ENCODE data around the gene AKT1S1.

Gene AKT1S1

DNA sequence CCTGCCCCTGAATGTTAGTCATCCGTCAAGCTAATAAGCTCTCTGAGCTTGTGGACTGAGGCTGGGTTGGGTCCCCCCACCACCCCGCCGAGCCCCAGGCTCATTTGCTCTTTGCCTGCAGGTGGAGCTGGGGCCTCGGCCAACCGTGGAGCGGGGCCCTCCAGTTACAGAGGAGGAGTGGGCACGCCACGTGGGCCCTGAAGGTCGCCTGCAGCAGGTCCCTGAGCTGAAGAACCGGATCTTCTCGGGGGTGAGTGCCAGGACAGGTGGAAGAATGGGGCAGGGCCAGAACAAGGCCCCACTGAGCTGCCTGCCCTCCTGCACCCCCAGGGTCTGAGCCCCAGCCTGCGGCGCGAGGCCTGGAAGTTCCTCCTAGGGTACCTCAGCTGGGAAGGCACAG lies 5.5 kb upstream of the AKT1S1 start:
- no peak for DNase-seq

DNA sequence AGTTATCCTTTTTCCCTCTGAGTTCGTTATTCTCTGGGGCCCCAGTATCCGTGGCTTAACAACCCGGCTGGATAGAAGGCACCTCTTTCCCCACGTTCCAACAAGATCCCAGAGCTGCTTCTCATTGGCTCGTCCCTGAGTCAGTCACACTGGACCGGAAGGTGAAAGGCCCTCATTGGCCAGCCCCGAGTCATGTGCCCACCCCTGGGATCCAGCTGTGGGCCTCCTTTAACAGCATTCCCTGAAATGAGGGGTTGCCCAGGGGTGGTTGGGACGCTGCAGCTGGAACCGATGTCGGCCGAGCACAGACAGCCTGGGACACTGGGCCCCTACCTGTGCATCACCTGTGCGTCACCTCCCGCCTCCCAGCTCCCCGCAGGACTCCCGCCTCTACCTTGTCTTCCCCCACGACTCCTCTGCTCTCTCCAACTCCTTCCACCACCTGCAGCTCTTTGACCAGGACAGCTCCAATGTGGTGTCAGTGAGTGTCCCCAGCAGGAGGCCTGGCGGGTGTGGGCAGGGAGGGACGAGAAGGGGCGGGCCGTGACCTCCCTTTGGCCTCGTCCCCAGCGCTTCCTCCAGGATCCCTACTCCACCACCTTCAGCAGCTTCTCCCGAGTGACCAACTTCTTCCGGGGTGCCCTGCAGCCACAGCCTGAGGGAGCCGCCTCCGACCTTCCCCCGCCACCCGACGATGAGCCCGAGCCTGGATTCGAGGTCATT lies 4.7 kb upstream of the AKT1S1 start:
- no peak for DNase-seq

GRCh38 chr19:49881186-49881585 lies 4.0 kb upstream of the AKT1S1 start:
- DNase-seq, result no peak

DNA sequence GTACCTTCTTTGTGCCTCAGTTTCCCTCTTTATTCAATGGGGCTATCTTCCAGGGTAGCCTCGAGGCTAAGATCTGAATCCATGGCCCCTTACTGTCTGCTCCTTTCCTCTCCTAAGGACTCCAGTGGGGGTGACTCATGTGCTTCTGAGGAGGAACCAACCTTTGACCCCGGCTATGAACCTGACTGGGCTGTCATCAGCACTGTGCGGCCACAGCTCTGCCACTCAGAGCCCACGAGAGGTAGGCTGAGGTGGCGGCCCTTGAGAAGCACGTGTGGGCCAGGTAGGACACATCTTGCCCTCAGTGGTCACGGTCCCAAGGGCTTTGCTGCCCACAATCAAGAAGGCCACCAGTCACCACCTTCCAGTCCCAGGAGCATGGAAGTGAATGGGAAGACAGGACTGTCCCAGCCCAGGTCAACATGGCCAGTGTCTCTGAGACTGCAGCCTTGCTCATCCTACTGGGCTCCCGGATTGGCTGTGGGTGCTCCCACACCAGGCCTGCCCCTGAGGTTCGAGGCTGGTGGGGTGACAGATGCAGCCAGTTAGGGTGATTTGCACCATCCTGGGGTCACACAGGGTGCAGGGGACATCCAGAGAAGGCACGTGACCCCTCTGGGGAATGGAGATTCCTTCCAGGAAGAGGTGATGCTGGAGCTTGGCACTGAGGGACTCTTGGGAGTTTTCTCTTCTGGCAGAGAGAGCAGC lies 3.2 kb upstream of the AKT1S1 start:
- no peak for DNase-seq

DNA sequence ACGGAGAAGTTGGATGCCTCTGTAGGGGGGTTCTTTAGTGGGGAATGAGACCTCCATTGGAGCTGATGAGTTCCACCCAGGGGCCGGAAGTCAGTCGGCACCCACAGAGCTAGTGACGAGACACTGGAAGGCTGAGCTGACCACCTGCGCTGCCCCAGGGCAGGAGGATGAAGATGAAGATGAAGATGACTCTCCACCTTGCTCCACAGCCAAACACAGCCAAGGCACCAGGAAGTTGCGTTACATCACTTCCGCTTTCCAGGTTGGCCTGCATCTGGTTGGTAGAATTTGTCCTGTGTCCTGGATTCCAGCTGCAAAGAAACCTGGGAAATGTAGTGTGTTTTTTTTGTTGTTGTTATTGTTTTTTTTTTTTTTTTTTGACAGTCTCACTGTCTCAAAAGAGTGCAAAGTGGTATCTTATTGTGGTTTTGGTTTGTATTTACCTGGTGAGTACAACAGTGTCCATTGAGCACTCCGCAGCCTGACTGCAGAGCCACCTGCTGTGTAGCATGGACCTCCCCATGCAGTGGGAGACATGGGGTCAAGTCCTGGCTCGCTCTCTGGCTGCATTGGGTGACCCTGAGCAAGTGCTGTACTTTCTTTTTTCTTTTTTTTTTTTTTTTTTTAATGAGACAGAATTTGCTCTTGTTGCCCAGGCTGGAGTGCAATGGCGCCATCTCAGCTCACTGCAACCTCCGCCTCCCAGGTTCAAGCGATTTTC lies 2.2 kb upstream of the AKT1S1 start:
- no peak for DNase-seq

- no peak for DNase-seq
Measured at GRCh38 chr19:49878744-49879070, 1.6 kb upstream of the AKT1S1 start.

DNA sequence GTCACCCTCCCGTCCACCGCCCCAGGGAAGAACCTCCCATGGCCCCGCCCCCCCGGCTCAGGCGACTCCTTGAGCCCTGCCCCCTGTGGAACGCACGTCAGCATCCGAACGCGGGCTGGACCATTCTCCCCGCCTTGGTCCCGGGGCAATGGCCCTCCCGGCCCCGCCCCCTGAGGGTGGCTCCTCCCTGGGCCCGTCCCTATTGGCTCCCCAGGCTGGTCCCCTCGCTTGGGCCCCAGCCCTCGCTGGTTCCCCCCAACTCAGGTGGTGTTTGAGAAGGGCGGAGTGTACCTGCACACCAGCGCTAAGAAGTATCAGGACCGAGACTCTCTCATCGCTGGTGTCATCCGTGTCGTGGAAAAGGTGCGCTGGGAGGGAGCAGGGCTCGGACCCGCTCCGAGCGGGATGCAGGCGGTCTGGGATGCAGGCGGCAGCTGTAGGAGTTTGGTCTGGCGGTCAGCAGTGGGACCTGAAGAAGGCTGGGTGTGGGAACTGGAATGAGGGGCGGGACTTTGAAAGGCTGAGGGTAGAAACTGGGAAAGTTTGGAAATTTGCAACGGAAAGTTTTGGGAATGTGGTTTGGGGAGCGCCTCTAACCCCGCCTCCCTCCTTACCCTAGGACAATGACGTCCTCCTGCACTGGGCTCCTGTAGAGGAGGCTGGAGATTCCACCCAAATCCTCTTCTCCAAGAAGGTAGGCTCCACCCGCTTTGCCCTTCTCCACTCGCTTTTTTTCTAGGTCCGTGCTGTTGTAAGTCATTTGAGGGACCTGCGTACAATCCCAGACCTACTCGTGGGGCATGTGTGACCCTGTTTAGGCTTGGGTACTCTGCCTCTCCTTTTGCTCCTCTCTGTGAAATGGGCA lies 956 bp upstream of the AKT1S1 start:
- peak in 13 of 14 donors; percentile 92 to 99 (median 97) for DNase-seq

DNA sequence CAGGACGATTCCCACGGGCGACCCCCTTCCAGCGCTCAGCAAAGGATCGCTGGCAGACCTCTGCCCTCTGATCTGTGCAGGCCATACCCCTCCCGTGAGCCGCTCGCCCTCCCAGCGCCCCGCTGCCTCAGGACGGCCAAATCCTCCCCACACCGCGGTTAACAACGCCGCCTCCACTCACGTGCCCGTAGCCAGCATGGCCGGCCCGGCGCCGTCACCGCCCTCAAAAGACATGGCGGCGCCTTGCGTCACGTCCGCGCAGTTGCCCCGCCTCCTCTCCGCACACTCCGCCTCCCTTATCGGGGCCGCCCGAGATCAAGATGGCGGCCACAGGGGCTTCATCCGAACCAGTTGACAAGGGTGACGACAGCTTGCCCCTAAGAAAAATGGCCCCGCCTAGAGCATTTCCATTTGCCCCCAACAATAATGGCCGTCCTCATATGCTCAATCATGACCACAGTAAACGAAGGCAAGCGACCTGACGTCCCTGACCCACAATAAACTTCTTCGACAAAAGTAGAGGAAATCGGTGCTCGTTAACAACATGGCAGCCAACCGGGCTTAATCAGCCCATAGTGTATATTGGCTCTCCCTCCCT lies 634 bp downstream of the AKT1S1 start:
- peak; percentile 93 to 100 (median 98) for DNase-seq

DNA sequence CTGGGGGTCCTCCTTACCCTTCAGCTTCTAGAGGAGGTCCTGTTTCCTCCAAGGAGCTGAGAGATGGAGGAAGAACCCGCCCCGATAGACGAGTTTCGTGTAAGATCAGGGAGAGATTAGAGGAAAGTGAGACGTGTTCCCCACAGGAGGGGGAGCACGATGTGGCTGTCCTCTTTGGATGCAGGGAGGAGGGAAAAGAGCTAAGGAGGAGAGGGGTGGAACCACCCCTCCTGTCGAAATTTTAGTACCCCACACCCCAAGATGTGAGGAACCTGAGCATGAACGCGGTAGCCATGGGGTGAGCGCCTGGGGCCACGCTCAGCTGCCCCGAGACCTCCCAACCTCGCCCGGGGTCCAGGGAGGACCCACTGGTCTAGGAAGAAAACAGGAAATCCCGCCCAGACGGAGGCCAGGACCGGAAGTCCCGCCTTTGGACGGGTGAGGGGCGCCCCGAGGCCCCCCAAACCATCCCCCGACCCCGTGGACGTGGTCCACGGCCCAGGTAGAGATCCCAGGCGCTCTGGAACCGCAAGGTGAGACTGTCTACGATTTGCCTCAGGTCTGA lies 1.2 kb downstream of the AKT1S1 start:
- peak in 12 of 14 donors; percentile 57 to 84 (median 78) for DNase-seq

GRCh38 chr19:49875177-49875576 lies 2.0 kb downstream of the AKT1S1 start:
- no peak for DNase-seq

- DNase-seq, result no peak
Measured at GRCh38 chr19:49874503-49875157, 2.5 kb downstream of the AKT1S1 start.

- no peak for DNase-seq
Measured at GRCh38 chr19:49873834-49874233, 3.3 kb downstream of the AKT1S1 start.

- DNase-seq, result no peak
Measured at GRCh38 chr19:49873129-49873521, 4.0 kb downstream of the AKT1S1 start.

DNA sequence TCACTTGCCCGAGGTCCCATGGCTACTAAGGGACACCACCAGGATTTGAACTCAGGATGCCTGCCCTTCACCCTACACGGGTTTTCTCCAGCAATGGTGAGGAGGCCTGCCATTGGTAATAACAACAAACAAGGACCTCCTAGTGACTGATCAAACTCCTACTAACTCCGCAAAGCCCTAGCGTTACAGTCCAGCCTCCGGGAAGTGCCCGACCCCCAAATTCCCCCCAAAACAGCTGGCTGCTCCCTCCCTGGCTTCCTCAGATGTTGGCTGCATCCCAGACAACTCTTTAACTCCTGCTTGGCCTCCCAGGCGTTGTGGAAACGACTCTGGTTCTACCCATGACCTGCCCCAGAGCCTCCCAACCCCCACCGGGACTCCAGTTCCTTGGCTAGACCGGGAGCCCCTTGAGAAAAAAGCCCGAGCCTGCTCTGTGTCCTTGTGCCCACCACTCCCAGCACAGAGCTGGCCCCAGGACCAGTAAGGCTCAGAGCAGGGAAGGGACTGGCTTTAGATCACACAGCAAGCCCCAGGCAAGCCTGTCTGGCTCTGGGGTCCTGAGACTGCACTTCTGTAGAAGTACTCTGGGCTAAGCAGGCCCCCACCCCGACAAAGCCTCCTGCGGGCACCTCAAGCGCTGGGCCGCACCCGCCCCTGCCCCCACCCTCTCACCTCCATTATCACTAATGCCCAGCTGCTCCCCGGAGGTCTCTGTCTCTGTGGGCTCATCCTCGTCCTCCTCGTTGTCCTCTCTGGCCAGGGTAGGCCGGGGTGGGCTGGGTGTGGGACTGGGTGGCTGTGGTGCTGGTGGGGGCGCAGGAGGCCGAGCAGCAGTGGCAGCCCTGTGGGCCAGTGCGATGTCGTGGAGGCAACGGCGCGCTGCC lies 4.7 kb downstream of the AKT1S1 start:
- DNase-seq, result no peak

- DNase-seq, result no peak
Measured at GRCh38 chr19:49871349-49871985, 5.7 kb downstream of the AKT1S1 start.

GRCh38 chr19:49870309-49870901 lies 6.8 kb downstream of the AKT1S1 start:
- DNase-seq, result peak in 1 of 14 donors; percentile 53

GRCh38 chr19:49869484-49870308 lies 7.5 kb downstream of the AKT1S1 start:
- DNase-seq, result peak; percentile 76 to 100 (median 97)

DNA sequence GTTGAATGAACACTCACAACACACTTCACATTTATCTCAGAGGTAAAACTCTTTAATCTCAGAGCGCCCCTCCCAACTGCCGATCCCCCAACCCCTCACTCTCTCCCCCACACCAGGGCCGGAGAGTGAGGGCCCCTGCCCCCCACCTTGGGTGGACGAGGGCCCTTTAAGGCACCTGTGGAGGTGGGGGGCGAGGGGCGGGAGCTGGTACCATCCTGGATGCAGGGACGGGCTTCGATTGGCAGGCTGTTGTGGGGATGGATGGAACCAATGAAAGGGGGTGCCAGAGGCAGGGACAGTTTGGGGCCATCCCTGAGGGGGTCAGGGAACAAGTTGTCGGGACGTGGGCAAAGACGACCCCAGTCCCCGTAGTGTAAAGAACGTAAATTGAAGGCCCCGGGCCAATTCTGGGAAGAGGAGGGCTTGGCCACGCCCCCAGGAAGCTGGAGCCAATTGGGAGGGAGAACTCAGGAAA lies 8.1 kb downstream of the AKT1S1 start:
- no peak for DNase-seq

Measured in C1 segment of cervical spinal cord (tissue), 14 donors.